Endothelial cell of umbilical vein (primary cell): ENCODE data around the gene DUS1L. TPM values are rescaled to one million over a fixed set of nuclear protein-coding genes. Genes with fewer than 3 reads are reported as not detected.

ENCODE experiments used
- BruUV-seq: library from RNA; stranded (reverse); fragments of 400-500 nt; replicated peaks from 2 replicates; lab custom pipeline; 2021; lab: Mats Ljungman, UMichigan
- CTCF ChIA-PET: fragments of 300-600, 350-600 bp; sonication (Branson Sonifier 250); formaldehyde crosslinking; loops from one replicate; lab custom pipeline; 2021; ENCODE audit warnings: antibody characterized with exemption, inconsistent platforms; lab: Charles Lee
- POLR2A ChIA-PET: fragments of 300-600, 350-600 bp; sonication (Branson Sonifier 250); formaldehyde crosslinking; loops from one replicate; lab custom pipeline; 2021; ENCODE audit warnings: antibody characterized with exemption, inconsistent platforms; lab: Charles Lee
- DNase-seq: peaks from one replicate; pipeline ENCODE4 v3.0.0-alpha.2; 2011; ENCODE audit warnings: low read depth, low spot score
- FAIRE-seq: peaks from 2 replicates; lab custom pipeline; 2011; peaks lifted over from hg19 to GRCh38; lab: Jason Lieb, UNC
- H2AFZ ChIP-seq: 2 replicates; pipeline ENCODE4 v1.6.0; 2012; ENCODE audit warnings: low read depth, low read length, control low read depth, inconsistent platforms
- H3K27ac ChIP-seq: 2 replicates; pipeline ENCODE4 v1.5.1; 2011; ENCODE audit warnings: low read depth, mild to moderate bottlenecking, control low read depth, low read length, moderate library complexity; ENCODE audit not compliant: insufficient read depth
- H3K27me3 ChIP-seq, 2 experiments: 2 replicates each; pipeline versions ENCODE4 v1.6.0 to v1.6.1; 2011; ENCODE audit warnings: low read length in 2 of 2, mixed read lengths in 1 of 2; ENCODE audit not compliant: control insufficient read depth in 2 of 2, insufficient read depth in 2 of 2
- H3K36me3 ChIP-seq, 2 experiments: 2 replicates in 1 of 2; 3 replicates in 1 of 2; pipeline ENCODE4 v1.5.1; 2011; ENCODE audit warnings: low read length in 2 of 2, mild to moderate bottlenecking in 1 of 2, moderate library complexity in 1 of 2; ENCODE audit not compliant: control insufficient read depth in 2 of 2, insufficient read depth in 2 of 2; ENCODE audit errors: extremely low read depth in 1 of 2
- H3K4me1 ChIP-seq: 3 replicates; pipeline ENCODE4 v1.5.1; 2011; ENCODE audit warnings: mild to moderate bottlenecking, low read length; ENCODE audit not compliant: control insufficient read depth, insufficient read depth; ENCODE audit errors: extremely low read depth
- H3K4me2 ChIP-seq: 2 replicates; pipeline ENCODE4 v1.6.1; 2011; ENCODE audit warnings: low read length, control low read depth, mixed read lengths; ENCODE audit not compliant: insufficient read depth
- H3K4me3 ChIP-seq, 3 experiments: fragments of 200-600 bp in 1 of 3; sonication (generic), shearing (Covaris generic) in 1 of 3; replicated peaks in 1 of 3; 2 replicates each; pipeline ENCODE4 v1.5.1; 2011 to 2016; ENCODE audit warnings: control low read depth in 3 of 3, low read length in 3 of 3, mild to moderate bottlenecking in 2 of 3, inconsistent platforms in 1 of 3, low read depth in 1 of 3, moderate library complexity in 1 of 3; ENCODE audit not compliant: insufficient read depth in 1 of 3
- H3K79me2 ChIP-seq: 2 replicates; pipeline ENCODE4 v1.6.0; 2012; ENCODE audit warnings: low read length, inconsistent platforms; ENCODE audit not compliant: control insufficient read depth, insufficient read depth
- H3K9ac ChIP-seq: replicated peaks from 2 replicates; pipeline ENCODE3; 2011; ENCODE audit warnings: low read length, control low read depth; ENCODE audit not compliant: insufficient read depth; ENCODE audit errors: extremely low read depth
- H3K9me1 ChIP-seq: replicated peaks from 3 replicates; pipeline ENCODE4 v1.6.0; 2011; ENCODE audit warnings: mild to moderate bottlenecking, low read length; ENCODE audit not compliant: control insufficient read depth, insufficient read depth; ENCODE audit errors: extremely low read depth
- H3K9me3 ChIP-seq: replicated peaks from 2 replicates; pipeline ENCODE4 v1.5.1; 2012; ENCODE audit warnings: low read length, inconsistent platforms; ENCODE audit not compliant: control insufficient read depth, insufficient read depth
- H4K20me1 ChIP-seq: replicated peaks from 2 replicates; pipeline ENCODE3; 2011; ENCODE audit warnings: mild to moderate bottlenecking, low read length; ENCODE audit not compliant: control insufficient read depth, insufficient read depth; ENCODE audit errors: extremely low read depth
- GATA2 ChIP-seq: IDR thresholded peaks from 2 replicates; pipeline ENCODE4 v1.7.0; 2011; ENCODE audit warnings: low read depth, mild to moderate bottlenecking, moderate library complexity, mixed read lengths, low read length; ENCODE audit not compliant: insufficient read length, insufficient read depth
- MYC ChIP-seq: IDR thresholded peaks from one replicate; pipeline ENCODE4 v1.6.1; 2011; ENCODE audit warnings: mild to moderate bottlenecking, low read depth, low read length
- POLR2A ChIP-seq: IDR thresholded peaks from 2 replicates; pipeline ENCODE4 v1.6.1; 2012; ENCODE audit warnings: low read depth, mild to moderate bottlenecking, control low read depth, low read length
- POLR2AphosphoS5 ChIP-seq: IDR thresholded peaks from 2 replicates; pipeline ENCODE4 v1.6.1; 2012; ENCODE audit warnings: low read depth, mild to moderate bottlenecking, control low read depth, low read length, moderate library complexity; ENCODE audit not compliant: insufficient read depth
- dilution Hi-C: fragments of 300-500 bp; cut with MboI; formaldehyde crosslinking; loops from one replicate; pipeline ENCODE4 v1.15.0; 2019; ENCODE audit warnings: low sequenced_read_pairs; ENCODE audit not compliant: extremely low pct_ligation_motif_present
- intact Hi-C: fragments of 100-400 bp; cut with micrococcal nuclease; formaldehyde crosslinking; loops from one replicate; pipeline ENCODE4 v1.10.0; 2022
- polyA plus RNA-seq, 4 experiments: library from polyadenylated mRNA; depleted of rRNA in 3 of 4; stranded (reverse) in 3 of 4; unstranded in 1 of 4; fragments of >200 nt; gene quantifications; 2 replicates each; pipeline versions ENCODE4 v1.2.1 to v1.2.3, GENCODE V29; 2011 to 2012; ENCODE audit warnings: missing spikeins in 1 of 4
- total RNA-seq: library from RNA; stranded (reverse); gene quantifications from 2 replicates; pipeline ENCODE4 v1.2.3, GENCODE V29; 2021
- TF ChIP-seq, protein P1 (sequence below), 2 donors: IDR thresholded peaks; 1 replicate in 1 of 2; 2 replicates in 1 of 2; pipeline ENCODE4 v1.5.1; 2011; ENCODE audit warnings: low read length in 2 of 2, mild to moderate bottlenecking in 2 of 2, moderate library complexity in 2 of 2, control low read depth in 1 of 2, inconsistent platforms in 1 of 2, low read depth in 1 of 2; ENCODE audit not compliant: insufficient read depth in 1 of 2; ENCODE audit errors: extremely low read depth in 1 of 2

DUS1L gene
- total and polyA plus RNA-seq, 2 donors (not counting 3 experiments of a cell fraction or from before 2014, with no cell fraction given) = 60.1 to 92.9 TPM

GRCh38 chr17:82064433-82065192 is 991 bp downstream of the DUS1L start:
- BruUV-seq = TSS peak; percentile 32
- CTCF ChIA-PET = interaction anchor here (0.6 to 1.1 kb wide), 4 partner anchors 9 to 34 kb away, joined by 3 to 6 read pairs (median 4); partner anchors contain the start of gene DCXR
- intact Hi-C loops = no loop called here

More at GRCh38 chr17:82064433-82065192, 991 bp downstream of the DUS1L start:
- Histone ChIP-seq H2AFZ (no peak overlapping the region), H4K20me1 (no peaks in the 10 kb centered on the region), H3K9me1 (no peaks in the 10 kb centered on the region), H3K9me3 (no peaks in the 10 kb centered on the region), H3K27ac (no peak overlapping the region), H3K4me3 (peak overlapping the region; percentile 55 to 82 (median 76)), H3K4me2 (peak overlapping the region; percentile 78), H3K27me3 (no peaks in the 10 kb centered on the region), H3K9ac (peak overlapping the region; percentile 77), H3K79me2 (peaks cover 14% of the 10 kb centered on the region), H3K4me1 (peaks cover 15% of the 10 kb centered on the region), H3K36me3 (peaks cover 0 to 21% of the 10 kb centered on the region in 2 experiments)
- dilution Hi-C loops = no loop called here
- no peak for TF ChIP-seq MYC
- TF ChIP-seq GATA2 = no peak
- TF ChIP-seq POLR2AphosphoS5 = no peak
- TF ChIP-seq, protein P1, sequence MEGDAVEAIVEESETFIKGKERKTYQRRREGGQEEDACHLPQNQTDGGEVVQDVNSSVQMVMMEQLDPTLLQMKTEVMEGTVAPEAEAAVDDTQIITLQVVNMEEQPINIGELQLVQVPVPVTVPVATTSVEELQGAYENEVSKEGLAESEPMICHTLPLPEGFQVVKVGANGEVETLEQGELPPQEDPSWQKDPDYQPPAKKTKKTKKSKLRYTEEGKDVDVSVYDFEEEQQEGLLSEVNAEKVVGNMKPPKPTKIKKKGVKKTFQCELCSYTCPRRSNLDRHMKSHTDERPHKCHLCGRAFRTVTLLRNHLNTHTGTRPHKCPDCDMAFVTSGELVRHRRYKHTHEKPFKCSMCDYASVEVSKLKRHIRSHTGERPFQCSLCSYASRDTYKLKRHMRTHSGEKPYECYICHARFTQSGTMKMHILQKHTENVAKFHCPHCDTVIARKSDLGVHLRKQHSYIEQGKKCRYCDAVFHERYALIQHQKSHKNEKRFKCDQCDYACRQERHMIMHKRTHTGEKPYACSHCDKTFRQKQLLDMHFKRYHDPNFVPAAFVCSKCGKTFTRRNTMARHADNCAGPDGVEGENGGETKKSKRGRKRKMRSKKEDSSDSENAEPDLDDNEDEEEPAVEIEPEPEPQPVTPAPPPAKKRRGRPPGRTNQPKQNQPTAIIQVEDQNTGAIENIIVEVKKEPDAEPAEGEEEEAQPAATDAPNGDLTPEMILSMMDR (IDR thresholded peaks at IDR 0.05; ENCODE audit: extremely low read depth in 1 of 2, insufficient read depth in 1 of 2, low read depth in 1 of 2, low read length in 2 of 2) = no peak
- no peak for TF ChIP-seq POLR2A
- DNase-seq (no peak), FAIRE-seq (no peak)
- POLR2A ChIA-PET = interaction anchor here (0.6 kb wide), 1 partner anchor 119 kb away, joined by 3 read pairs; no protein-coding TSS in a partner anchor
